Left renal pelvis (tissue), 4 donors: ENCODE results near the gene FARP1. TPM values are rescaled to one million over a fixed set of nuclear protein-coding genes. Genes with fewer than 3 reads are reported as not detected.

ENCODE experiments used
- DNase-seq, 4 donors: peaks; one replicate each; pipeline ENCODE4 v3.0.0-alpha.2; 2013; ENCODE audit warnings: low read depth in 4 of 4, low spot score in 3 of 4
- polyA plus RNA-seq, 4 donors: library from polyadenylated mRNA; unstranded; fragments of 120-200 nt; gene quantifications; one replicate each; pipeline ENCODE4 v1.2.1, GENCODE V29; 2013; ENCODE audit not compliant: insufficient read length in 4 of 4

The FARP1 gene
- polyA plus RNA-seq, 4 donors = 66.1 to 307 (median 241) TPM

- DNase-seq = no peak
These were observed 177.7 kb downstream of the FARP1 start for GRCh38 chr13:98320561-98321105.

DNA sequence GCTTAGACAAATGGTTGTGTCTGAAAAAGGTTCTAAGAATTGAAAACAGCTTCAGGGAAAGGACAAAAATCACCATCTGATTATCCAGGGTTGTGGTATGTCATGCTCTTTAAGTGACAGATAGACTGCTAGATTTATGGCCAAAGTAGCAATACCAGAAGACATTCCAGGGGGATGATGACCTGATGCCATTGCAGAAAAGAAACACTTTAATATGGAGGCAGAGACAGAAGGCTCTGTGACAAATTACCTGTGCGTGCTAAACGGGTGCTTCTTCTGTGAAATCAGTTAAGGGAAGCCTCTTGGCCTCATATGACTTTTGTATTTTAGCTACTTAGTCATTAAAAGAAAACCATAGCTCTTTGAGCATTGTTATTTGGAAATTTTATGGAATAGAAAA lies 178.5 kb downstream of the FARP1 start:
- DNase-seq = no peak

DNA sequence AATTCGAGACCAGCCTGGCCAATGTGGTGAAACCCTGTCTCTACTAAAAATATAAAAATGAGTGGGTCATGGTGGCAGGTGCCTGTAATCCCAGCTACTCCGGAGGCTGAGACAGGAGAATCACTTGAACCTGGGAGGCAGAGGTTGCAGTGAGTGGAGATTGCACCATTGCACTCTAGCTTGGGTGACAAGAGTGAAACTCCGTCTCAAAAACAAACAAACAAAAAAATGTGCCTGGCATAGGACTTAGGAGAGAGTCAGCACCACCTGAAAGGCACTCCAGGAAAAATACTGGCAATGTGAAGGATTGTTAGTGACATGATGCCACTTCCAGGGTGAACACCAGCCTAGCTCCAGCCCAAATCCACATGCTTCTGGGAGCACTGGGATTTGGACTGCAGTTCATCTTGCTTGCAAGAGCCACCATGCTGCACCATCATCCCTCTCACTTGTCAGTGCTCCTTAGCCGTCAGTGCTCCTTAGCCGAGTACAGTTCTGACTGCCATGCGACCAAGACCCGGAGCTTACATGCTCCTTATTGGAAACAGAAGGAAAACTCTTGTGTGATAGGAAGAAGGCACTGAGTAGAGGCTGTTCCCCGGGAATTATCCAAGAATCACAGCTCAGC lies 179.3 kb downstream of the FARP1 start:
- no peak for DNase-seq

DNA sequence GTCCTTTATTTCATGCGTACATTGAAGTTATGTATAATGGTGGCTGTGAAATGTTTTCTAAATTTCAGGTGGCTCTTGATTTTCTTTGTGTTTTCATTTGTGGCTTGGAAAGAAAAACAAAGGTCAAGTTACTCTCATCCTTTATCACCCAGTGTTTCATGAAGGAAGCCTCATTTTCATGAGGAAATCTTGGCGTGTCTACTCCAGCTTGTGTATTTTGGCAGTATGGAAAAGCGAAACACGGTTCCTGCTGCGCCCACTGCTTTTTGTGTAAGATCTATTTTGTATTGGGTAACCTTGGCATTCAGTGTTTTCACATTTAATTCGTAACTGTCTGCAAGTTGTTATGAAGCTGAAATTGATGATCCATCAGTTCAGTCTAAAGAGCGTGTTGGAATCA lies 181.2 kb downstream of the FARP1 start:
- no peak for DNase-seq

DNA sequence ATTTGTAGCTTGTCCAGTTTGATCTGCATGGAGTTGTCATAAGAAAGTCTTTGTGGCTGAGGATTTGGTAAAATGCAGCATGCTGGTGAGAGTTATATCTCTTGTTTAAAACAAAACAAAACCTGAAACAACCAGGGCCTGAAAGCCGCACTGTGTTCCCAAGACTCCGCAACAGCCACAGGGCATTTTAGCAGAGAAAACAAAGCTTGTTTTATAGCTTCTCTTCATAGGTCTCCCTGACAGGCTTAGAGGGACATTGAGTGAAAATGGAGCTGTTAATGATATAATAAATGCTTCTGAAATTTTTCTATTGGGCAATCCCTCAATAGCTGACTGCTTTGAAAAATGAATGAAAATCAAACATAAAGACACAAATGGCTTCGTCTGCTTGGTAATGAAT lies 182.8 kb downstream of the FARP1 start:
- DNase-seq = no peak

- no peak for DNase-seq
These were observed 183.4 kb downstream of the FARP1 start for GRCh38 chr13:98326291-98326690.

GRCh38 chr13:98327371-98328270 lies 184.7 kb downstream of the FARP1 start:
- DNase-seq = peak in 3 of 4 donors; percentile 53 to 64 (median 59)

GRCh38 chr13:98328511-98328910 lies 185.6 kb downstream of the FARP1 start:
- DNase-seq = no peak

DNA sequence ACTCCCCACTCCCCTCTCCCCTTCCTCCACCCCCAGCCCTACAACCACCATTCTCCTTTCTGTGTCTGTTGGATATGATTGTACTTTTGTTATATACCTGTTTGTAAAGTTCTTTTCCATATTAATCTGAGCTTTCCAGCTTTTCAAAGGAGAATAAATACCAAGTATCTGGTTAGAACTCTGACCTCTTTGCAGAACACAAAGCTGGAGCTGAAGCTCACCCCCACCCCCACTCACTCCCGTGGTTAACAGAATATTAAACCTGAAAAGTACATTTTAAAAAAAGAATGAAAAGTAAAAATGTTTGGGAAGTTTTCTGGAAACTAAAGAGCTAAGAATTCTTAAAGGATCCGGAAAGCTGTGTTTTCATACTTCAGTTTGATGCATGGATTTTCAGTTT lies 189.3 kb downstream of the FARP1 start:
- DNase-seq = no peak

DNA sequence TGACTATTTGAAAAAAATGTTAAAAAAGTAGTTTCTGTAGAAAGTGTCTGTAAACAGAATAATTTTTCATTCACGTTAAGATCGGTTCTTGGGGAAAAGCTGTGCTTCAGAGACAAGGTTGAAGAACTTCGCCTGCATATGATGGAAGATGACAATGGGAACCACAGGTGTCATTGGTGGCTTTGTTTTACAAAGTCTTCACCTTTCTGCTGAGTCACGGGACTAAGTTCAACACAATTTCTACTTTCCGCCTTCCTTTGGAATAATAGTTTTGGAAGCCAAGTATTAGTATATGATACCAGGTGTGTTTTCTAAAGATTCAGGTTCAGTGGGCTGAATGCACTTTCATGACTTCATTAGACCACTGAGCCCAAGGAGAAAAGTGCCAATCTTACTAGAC lies 189.8 kb downstream of the FARP1 start:
- DNase-seq = no peak

- no peak for DNase-seq
These were observed 190.6 kb downstream of the FARP1 start for GRCh38 chr13:98333486-98333885.

DNA sequence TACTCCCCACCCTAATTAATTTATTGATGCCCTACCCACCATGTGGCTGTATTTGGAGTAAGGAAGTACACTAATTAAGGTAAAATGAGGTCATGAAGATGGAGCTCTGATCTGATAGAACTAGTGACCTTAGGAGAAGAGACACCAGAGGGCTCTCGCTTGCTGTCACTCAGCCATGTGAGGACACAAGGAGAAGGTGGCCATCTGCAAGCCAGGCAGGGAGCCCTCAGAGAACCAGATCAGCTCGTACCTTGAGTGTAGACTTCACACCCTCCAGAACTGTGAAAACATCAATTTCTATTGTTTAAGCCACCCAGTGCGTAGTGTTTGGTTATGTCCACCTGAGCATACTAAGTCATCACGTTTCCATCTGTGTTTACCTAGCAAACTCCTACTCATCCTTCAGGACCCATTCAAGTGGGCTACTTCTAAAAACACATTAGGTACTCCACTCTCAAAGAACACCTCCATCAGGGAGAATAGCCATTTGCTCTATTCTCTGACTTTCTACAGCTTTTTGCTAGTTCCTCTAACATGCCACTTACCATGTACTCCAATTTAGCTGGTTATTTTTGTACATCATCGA lies 191.8 kb downstream of the FARP1 start:
- DNase-seq = no peak

DNA sequence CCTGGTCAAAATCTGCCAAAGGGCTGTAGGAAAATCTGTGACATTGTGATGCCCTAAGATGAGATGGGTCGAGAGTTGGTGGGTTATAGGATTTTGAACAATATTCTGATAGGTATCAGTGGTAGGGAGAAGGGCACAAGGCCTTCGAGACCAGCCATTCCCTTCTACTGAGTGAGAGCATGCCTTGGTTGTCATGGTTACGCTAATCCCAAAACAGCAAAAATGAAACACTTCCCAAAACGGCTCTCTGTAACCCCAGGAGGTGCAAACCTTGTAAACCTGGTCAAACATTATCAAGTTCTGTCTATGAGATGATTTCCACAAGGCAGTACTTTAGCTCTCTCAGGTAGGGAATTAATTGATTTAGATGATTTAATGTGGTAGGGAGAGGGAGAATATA lies 192.8 kb downstream of the FARP1 start:
- DNase-seq = no peak

DNA sequence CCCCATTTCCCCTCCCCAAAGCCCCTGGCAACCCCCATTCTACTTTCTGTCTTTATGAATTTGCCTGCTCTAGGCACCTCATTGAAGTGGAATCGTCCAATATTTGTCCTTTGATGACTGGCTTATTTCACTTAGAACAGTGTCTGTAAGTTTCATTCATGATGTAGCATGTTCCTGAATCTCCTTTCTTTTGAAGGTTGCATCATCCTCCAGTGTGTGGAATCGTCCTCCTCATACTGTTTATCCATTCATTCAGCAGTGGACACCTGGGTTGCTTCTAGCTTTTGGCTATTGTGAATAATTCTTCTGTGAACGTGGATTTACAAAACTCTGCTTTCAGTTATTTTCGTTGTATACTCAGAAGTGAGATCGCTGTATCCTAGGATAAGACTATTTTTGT lies 195.4 kb downstream of the FARP1 start:
- DNase-seq = no peak

- DNase-seq = no peak
These were observed 197.0 kb downstream of the FARP1 start for GRCh38 chr13:98339684-98340425.

DNA sequence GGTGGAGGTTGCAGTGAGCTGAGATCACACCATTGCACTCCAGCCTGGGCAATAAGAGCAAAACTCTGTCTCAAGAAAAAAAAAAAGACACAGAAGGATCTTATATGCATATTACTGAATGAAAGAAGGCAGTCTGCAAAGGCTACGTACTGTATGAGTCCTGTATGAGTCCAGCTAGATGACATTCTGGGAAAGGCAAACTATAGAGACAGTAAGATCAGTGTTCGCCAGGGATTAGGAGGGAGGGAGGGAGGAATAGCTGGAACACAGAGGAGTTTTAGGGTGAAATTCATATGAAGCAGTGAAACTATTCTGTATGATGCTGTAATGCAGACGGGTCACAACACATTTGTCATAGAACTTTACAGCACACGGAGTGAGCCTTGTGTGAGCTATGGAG lies 200.1 kb downstream of the FARP1 start:
- DNase-seq = no peak

GRCh38 chr13:98343461-98343860 lies 200.6 kb downstream of the FARP1 start:
- no peak for DNase-seq

DNA sequence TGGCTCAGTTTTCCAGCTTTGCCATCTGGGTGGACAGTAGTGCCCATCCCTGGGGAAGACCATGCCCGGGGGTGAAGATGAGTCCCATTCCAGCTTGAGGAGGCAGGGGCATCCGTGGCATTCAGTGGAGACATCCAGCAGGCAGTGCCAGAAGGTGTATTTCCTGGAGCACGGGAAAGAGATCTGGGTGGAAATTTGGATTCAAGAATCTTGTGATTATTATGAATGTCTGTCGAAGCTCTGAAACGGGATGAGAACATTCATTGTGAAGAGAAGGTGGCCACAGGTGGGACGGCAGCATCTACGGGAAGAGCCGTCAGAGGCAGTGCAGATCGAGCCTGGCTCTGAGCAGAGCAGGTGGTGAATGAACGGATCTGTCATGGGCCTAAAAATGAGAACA lies 201.5 kb downstream of the FARP1 start:
- DNase-seq = no peak

- DNase-seq = no peak
These were observed 202.4 kb downstream of the FARP1 start for GRCh38 chr13:98345107-98345935.
